SW480 (cell line): ENCODE results near the gene MEIS1.
A peak's percentile ranks its signal among the peaks of the same experiment; 100 is the strongest.
"Not testable (repeated sequence)": the region's sequence is repeated elsewhere in the genome, so short reads cannot be mapped to it uniquely, and the experiment has no call there.

ENCODE experiments used
- DNase-seq: peaks from one replicate; pipeline ENCODE4 v3.0.0-alpha.2; 2016; ENCODE audit warnings: low spot score

MEIS1 gene

GRCh38 chr2:66467718-66468117 lies 32.8 kb downstream of the MEIS1 start:
- DNase-seq: no peak

- no peak for DNase-seq
Measured at GRCh38 chr2:66469214-66469902, 34.4 kb downstream of the MEIS1 start.

- DNase-seq: no peak
Measured at GRCh38 chr2:66470199-66470598, 35.3 kb downstream of the MEIS1 start.

- DNase-seq: no peak
Measured at GRCh38 chr2:66472225-66472843, 37.4 kb downstream of the MEIS1 start.

GRCh38 chr2:66477135-66477842 lies 42.4 kb downstream of the MEIS1 start:
- DNase-seq: no peak

GRCh38 chr2:66478299-66478698 lies 43.4 kb downstream of the MEIS1 start:
- DNase-seq: no peak

GRCh38 chr2:66478731-66479316 lies 43.9 kb downstream of the MEIS1 start:
- DNase-seq: no peak

GRCh38 chr2:66481100-66481549 lies 46.2 kb downstream of the MEIS1 start:
- DNase-seq: peak; percentile 37

- DNase-seq: not testable (repeated sequence)
Measured at GRCh38 chr2:66485252-66485651, 50.3 kb downstream of the MEIS1 start.

GRCh38 chr2:66488946-66489345 lies 54.0 kb downstream of the MEIS1 start:
- no peak for DNase-seq

GRCh38 chr2:66489436-66489835 lies 54.5 kb downstream of the MEIS1 start:
- DNase-seq: no peak

GRCh38 chr2:66490588-66491001 lies 55.7 kb downstream of the MEIS1 start:
- DNase-seq: no peak

GRCh38 chr2:66494708-66495107 lies 59.8 kb downstream of the MEIS1 start:
- DNase-seq: no peak

GRCh38 chr2:66495788-66496640 lies 61.1 kb downstream of the MEIS1 start:
- no peak for DNase-seq

- DNase-seq: no peak
Measured at GRCh38 chr2:66496670-66497420, 61.9 kb downstream of the MEIS1 start.

GRCh38 chr2:66497431-66498288 lies 62.7 kb downstream of the MEIS1 start:
- no peak for DNase-seq

GRCh38 chr2:66498289-66498975 lies 63.5 kb downstream of the MEIS1 start:
- DNase-seq: no peak

GRCh38 chr2:66501267-66501666 lies 66.3 kb downstream of the MEIS1 start:
- no peak for DNase-seq

GRCh38 chr2:66506265-66506664 lies 71.3 kb downstream of the MEIS1 start:
- no peak for DNase-seq
